H1 (cell line): ENCODE data around the gene ITSN1. TPM values are rescaled to one million over a fixed set of nuclear protein-coding genes. Genes with fewer than 3 reads are reported as not detected.

ENCODE experiments used
- CHD1 ChIP-seq: IDR thresholded peaks from 2 replicates; pipeline ENCODE4 v1.6.1; 2012; ENCODE audit warnings: low read depth, low read length, improper control_type of control experiment
- CHD2 ChIP-seq: IDR thresholded peaks from 2 replicates; pipeline ENCODE4 v1.6.1; 2012; ENCODE audit warnings: low read length, improper control_type of control experiment
- EGR1 ChIP-seq: IDR thresholded peaks from 2 replicates; pipeline ENCODE4 v1.6.1; 2011; ENCODE audit warnings: low read depth, low read length, borderline replicate concordance
- HDAC2 ChIP-seq, 2 experiments: fragments of 300-600 bp in 1 of 2; sonication (generic) in 1 of 2; IDR thresholded peaks; 2 replicates each; pipeline ENCODE4 v1.6.1; 2011 to 2012; ENCODE audit warnings: low read depth in 2 of 2, low read length in 2 of 2, mild to moderate bottlenecking in 2 of 2, moderate library complexity in 2 of 2, borderline replicate concordance in 1 of 2, inconsistent platforms in 1 of 2
- SRF ChIP-seq: IDR thresholded peaks from 2 replicates; pipeline ENCODE4 v1.6.1; 2011; ENCODE audit warnings: mild to moderate bottlenecking, low read depth, low read length, moderate library complexity
- TEAD4 ChIP-seq: IDR thresholded peaks from 2 replicates; pipeline ENCODE4 v1.6.1; 2012; ENCODE audit warnings: low read depth, low read length, inconsistent platforms, mixed read lengths
- polyA plus RNA-seq, 7 experiments: library from polyadenylated mRNA; depleted of rRNA in 3 of 7; stranded (reverse) in 5 of 7; unstranded in 2 of 7; fragments of >200 nt in 5 of 7; fragments of 200-250 nt in 2 of 7; gene quantifications; 1 replicate in 5 of 7; 2 replicates in 1 of 7; 4 replicates in 1 of 7; pipeline versions ENCODE4 v1.2.1 to v1.2.3, GENCODE V29; 2011 to 2013; ENCODE audit warnings: missing spikeins in 2 of 7, mixed read lengths in 2 of 7
- total RNA-seq: library from RNA; stranded (reverse); fragmentation: NEBNext Ultra II Directional; extraction: Animal tissue kit (Norgen Biotek cat#: 25700); gene quantifications from 2 replicates; pipeline ENCODE4 v1.2.1, GENCODE V29; 2021
- TF ChIP-seq, protein P1 (sequence below): fragments of 300-600 bp; sonication (generic); IDR thresholded peaks from 2 replicates; pipeline ENCODE4 v1.7.1; 2012; ENCODE audit warnings: low read length, moderate library complexity, mild to moderate bottlenecking, inconsistent platforms; ENCODE audit not compliant: insufficient replicate concordance
- TF ChIP-seq, protein P2 (sequence below): IDR thresholded peaks from 2 replicates; pipeline ENCODE4 v1.6.1; 2012; ENCODE audit warnings: inconsistent platforms
- TF ChIP-seq, protein P3 (sequence below): IDR thresholded peaks from 2 replicates; pipeline ENCODE4 v1.6.1; 2012; ENCODE audit warnings: low read length, inconsistent platforms

Gene ITSN1
- total and polyA plus RNA-seq, 2 of the 8 experiments (the other 6 are each of a cell fraction or from before 2014, with no cell fraction given) = 60.8 to 78.1 TPM

DNA sequence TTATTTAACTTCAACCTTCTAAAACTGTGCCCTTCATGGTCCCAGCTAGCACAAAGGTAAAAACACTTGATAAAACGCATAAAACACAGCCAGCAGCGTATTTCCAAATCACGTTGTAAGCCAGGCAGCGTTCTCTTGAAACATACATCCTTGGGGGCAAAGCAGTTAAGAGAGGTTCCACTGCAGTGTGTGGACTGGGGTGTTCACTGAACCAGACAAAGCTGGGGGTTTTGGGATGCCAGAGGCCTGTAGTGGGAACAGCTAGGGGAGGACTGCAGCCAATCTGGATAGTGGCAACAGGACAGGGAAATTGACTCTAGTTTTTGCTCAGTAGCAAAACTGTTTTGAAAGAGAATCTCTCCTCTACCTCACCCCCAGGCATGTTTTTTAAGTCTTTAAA, 294.8 kb downstream of the ITSN1 start (continued):
- TF ChIP-seq, protein P1, sequence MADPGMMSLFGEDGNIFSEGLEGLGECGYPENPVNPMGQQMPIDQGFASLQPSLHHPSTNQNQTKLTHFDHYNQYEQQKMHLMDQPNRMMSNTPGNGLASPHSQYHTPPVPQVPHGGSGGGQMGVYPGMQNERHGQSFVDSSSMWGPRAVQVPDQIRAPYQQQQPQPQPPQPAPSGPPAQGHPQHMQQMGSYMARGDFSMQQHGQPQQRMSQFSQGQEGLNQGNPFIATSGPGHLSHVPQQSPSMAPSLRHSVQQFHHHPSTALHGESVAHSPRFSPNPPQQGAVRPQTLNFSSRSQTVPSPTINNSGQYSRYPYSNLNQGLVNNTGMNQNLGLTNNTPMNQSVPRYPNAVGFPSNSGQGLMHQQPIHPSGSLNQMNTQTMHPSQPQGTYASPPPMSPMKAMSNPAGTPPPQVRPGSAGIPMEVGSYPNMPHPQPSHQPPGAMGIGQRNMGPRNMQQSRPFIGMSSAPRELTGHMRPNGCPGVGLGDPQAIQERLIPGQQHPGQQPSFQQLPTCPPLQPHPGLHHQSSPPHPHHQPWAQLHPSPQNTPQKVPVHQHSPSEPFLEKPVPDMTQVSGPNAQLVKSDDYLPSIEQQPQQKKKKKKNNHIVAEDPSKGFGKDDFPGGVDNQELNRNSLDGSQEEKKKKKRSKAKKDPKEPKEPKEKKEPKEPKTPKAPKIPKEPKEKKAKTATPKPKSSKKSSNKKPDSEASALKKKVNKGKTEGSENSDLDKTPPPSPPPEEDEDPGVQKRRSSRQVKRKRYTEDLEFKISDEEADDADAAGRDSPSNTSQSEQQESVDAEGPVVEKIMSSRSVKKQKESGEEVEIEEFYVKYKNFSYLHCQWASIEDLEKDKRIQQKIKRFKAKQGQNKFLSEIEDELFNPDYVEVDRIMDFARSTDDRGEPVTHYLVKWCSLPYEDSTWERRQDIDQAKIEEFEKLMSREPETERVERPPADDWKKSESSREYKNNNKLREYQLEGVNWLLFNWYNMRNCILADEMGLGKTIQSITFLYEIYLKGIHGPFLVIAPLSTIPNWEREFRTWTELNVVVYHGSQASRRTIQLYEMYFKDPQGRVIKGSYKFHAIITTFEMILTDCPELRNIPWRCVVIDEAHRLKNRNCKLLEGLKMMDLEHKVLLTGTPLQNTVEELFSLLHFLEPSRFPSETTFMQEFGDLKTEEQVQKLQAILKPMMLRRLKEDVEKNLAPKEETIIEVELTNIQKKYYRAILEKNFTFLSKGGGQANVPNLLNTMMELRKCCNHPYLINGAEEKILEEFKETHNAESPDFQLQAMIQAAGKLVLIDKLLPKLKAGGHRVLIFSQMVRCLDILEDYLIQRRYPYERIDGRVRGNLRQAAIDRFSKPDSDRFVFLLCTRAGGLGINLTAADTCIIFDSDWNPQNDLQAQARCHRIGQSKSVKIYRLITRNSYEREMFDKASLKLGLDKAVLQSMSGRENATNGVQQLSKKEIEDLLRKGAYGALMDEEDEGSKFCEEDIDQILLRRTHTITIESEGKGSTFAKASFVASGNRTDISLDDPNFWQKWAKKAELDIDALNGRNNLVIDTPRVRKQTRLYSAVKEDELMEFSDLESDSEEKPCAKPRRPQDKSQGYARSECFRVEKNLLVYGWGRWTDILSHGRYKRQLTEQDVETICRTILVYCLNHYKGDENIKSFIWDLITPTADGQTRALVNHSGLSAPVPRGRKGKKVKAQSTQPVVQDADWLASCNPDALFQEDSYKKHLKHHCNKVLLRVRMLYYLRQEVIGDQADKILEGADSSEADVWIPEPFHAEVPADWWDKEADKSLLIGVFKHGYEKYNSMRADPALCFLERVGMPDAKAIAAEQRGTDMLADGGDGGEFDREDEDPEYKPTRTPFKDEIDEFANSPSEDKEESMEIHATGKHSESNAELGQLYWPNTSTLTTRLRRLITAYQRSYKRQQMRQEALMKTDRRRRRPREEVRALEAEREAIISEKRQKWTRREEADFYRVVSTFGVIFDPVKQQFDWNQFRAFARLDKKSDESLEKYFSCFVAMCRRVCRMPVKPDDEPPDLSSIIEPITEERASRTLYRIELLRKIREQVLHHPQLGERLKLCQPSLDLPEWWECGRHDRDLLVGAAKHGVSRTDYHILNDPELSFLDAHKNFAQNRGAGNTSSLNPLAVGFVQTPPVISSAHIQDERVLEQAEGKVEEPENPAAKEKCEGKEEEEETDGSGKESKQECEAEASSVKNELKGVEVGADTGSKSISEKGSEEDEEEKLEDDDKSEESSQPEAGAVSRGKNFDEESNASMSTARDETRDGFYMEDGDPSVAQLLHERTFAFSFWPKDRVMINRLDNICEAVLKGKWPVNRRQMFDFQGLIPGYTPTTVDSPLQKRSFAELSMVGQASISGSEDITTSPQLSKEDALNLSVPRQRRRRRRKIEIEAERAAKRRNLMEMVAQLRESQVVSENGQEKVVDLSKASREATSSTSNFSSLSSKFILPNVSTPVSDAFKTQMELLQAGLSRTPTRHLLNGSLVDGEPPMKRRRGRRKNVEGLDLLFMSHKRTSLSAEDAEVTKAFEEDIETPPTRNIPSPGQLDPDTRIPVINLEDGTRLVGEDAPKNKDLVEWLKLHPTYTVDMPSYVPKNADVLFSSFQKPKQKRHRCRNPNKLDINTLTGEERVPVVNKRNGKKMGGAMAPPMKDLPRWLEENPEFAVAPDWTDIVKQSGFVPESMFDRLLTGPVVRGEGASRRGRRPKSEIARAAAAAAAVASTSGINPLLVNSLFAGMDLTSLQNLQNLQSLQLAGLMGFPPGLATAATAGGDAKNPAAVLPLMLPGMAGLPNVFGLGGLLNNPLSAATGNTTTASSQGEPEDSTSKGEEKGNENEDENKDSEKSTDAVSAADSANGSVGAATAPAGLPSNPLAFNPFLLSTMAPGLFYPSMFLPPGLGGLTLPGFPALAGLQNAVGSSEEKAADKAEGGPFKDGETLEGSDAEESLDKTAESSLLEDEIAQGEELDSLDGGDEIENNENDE = no peak
- TF ChIP-seq CHD1 (no peak), SRF (no peak), CHD2 (no peak), EGR1 (no peak), HDAC2 (IDR thresholded peaks at IDR 0.05; ENCODE audit: borderline replicate concordance in 1 of 2, low read depth in 2 of 2, low read length in 2 of 2) (no peak), TEAD4 (no peak)
- TF ChIP-seq, protein P2, sequence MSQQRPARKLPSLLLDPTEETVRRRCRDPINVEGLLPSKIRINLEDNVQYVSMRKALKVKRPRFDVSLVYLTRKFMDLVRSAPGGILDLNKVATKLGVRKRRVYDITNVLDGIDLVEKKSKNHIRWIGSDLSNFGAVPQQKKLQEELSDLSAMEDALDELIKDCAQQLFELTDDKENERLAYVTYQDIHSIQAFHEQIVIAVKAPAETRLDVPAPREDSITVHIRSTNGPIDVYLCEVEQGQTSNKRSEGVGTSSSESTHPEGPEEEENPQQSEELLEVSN = no peak
- TF ChIP-seq, protein P3, sequence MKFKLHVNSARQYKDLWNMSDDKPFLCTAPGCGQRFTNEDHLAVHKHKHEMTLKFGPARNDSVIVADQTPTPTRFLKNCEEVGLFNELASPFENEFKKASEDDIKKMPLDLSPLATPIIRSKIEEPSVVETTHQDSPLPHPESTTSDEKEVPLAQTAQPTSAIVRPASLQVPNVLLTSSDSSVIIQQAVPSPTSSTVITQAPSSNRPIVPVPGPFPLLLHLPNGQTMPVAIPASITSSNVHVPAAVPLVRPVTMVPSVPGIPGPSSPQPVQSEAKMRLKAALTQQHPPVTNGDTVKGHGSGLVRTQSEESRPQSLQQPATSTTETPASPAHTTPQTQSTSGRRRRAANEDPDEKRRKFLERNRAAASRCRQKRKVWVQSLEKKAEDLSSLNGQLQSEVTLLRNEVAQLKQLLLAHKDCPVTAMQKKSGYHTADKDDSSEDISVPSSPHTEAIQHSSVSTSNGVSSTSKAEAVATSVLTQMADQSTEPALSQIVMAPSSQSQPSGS = no peak
- TF ChIP-seq, all 59 proteins: peak for 0
